Gastroesophageal sphincter (tissue), 4 donors: ENCODE results near the gene PHLDB2. TPM values are rescaled to one million over a fixed set of nuclear protein-coding genes. Genes with fewer than 3 reads are reported as not detected.

Experiments used
- ATAC-seq: fragments of 150-250 bp; one replicate; pipeline ENCODE4 v1.9.1; 2016; ENCODE audit warnings: mild to moderate bottlenecking, moderate library complexity
- H3K27ac ChIP-seq, 4 donors: fragments of 200-600 bp; sonication (generic) in 3 of 4; 1 replicate in 3 of 4; 2 replicates in 1 of 4; pipeline ENCODE4 v1.5.1; 2016 to 2019
- H3K27me3 ChIP-seq: fragments of 200-600 bp; sonication (generic); one replicate; pipeline ENCODE4 v1.5.1; 2019
- H3K36me3 ChIP-seq, 2 donors: fragments of 200-600 bp; sonication (generic); one replicate each; pipeline ENCODE4 v1.5.1; 2019; ENCODE audit warnings: control low read depth in 1 of 2
- H3K4me1 ChIP-seq, 3 donors: fragments of 200-600 bp; sonication (generic); 1 replicate in 2 of 3; 2 replicates in 1 of 3; pipeline ENCODE4 v1.5.1; 2016 to 2019; ENCODE audit warnings: control low read depth in 2 of 3
- H3K4me3 ChIP-seq, 2 donors: fragments of 200-600 bp; sonication (generic); one replicate each; pipeline ENCODE4 v1.5.1; 2019; ENCODE audit warnings: mild to moderate bottlenecking in 1 of 2, moderate library complexity in 1 of 2
- H3K9me3 ChIP-seq, 3 donors: fragments of 200-600 bp; sonication (generic); one replicate each; pipeline ENCODE4 v1.5.1; 2017 to 2019; ENCODE audit warnings: control low read depth in 2 of 3
- EP300 ChIP-seq: sonication (generic); formaldehyde crosslinking; IDR thresholded peaks from one replicate; pipeline ENCODE4 v1.6.1; 2017; ENCODE audit warnings: antibody characterized with exemption, mild to moderate bottlenecking
- POLR2A ChIP-seq, 2 donors: fragments of 450-650 bp; IDR thresholded peaks; one replicate each; pipeline ENCODE4 v1.6.1; 2017; ENCODE audit warnings: antibody characterized with exemption in 2 of 2, mild to moderate bottlenecking in 2 of 2, moderate library complexity in 1 of 2
- POLR2AphosphoS5 ChIP-seq: sonication (generic); formaldehyde crosslinking; IDR thresholded peaks from one replicate; pipeline ENCODE4 v1.6.1; 2017; ENCODE audit warnings: antibody characterized with exemption
- WGBS, 2 donors: methylation state at CpG; one replicate each; pipeline ENCODE4 v1.1.5; 2018; ENCODE audit warnings: low coverage in 1 of 2; 5-methylcytosine and 5-hydroxymethylcytosine counted together
- total RNA-seq, 4 donors: library from RNA; depleted of rRNA; stranded (reverse); fragments of >200 nt; gene quantifications; one replicate each; pipeline ENCODE4 v1.1.0, GENCODE V29; 2016
- TF ChIP-seq, protein P1 (sequence below), 4 experiments: fragments of 200-600 bp in 2 of 4; fragments of 450-650 bp in 2 of 4; sonication (generic) in 1 of 4; IDR thresholded peaks; one replicate each; pipeline ENCODE4 v1.5.1; 2017 to 2019; ENCODE audit warnings: antibody characterized with exemption in 4 of 4, mild to moderate bottlenecking in 2 of 4, moderate library complexity in 2 of 4

PHLDB2 gene
- total RNA-seq, 4 donors from 2014 or later, result 52.1 to 115 (median 77.4) TPM

DNA sequence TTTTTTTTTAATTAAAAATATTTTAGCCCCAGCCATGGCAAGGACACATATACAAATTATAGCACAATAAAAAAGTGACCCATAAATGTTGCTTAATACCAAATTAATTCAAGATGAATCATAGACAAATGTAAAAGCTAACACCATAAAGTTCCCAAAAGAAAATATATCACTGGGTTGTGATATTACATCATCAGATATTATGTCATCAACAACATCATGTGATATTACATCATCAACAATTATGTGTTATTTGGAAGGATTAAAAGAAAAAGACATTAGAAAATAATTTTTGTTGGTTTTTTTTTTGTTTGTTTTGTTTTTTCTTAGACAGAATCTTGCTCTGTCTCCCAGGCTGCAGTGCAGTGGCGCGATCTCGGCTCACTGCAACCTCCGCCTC lies 85.3 kb downstream of the PHLDB2 start:
- TF ChIP-seq POLR2AphosphoS5, result no peak
- TF ChIP-seq, protein P1, sequence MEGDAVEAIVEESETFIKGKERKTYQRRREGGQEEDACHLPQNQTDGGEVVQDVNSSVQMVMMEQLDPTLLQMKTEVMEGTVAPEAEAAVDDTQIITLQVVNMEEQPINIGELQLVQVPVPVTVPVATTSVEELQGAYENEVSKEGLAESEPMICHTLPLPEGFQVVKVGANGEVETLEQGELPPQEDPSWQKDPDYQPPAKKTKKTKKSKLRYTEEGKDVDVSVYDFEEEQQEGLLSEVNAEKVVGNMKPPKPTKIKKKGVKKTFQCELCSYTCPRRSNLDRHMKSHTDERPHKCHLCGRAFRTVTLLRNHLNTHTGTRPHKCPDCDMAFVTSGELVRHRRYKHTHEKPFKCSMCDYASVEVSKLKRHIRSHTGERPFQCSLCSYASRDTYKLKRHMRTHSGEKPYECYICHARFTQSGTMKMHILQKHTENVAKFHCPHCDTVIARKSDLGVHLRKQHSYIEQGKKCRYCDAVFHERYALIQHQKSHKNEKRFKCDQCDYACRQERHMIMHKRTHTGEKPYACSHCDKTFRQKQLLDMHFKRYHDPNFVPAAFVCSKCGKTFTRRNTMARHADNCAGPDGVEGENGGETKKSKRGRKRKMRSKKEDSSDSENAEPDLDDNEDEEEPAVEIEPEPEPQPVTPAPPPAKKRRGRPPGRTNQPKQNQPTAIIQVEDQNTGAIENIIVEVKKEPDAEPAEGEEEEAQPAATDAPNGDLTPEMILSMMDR (IDR thresholded peaks at IDR 0.05), result no peak
- TF ChIP-seq POLR2A (IDR thresholded peaks at IDR 0.05), result no peak
- no peak for TF ChIP-seq EP300
- no peak overlapping the region for H3K4me3 ChIP-seq
- no peak overlapping the region for H3K27ac ChIP-seq
- ATAC-seq, result no peak
- 100% methylated on average over 4 of the region's 4 CpGs for WGBS, 2 donors
- H3K36me3 ChIP-seq, result peaks cover 0 to 76% of the 10 kb centered on the region in 2 donors
- no peaks in the 10 kb centered on the region for H3K9me3 ChIP-seq
- H3K4me1 ChIP-seq, result peaks cover 0 to 13% (median 0%) of the 10 kb centered on the region in 3 donors
- H3K27me3 ChIP-seq, result no peaks in the 10 kb centered on the region

DNA sequence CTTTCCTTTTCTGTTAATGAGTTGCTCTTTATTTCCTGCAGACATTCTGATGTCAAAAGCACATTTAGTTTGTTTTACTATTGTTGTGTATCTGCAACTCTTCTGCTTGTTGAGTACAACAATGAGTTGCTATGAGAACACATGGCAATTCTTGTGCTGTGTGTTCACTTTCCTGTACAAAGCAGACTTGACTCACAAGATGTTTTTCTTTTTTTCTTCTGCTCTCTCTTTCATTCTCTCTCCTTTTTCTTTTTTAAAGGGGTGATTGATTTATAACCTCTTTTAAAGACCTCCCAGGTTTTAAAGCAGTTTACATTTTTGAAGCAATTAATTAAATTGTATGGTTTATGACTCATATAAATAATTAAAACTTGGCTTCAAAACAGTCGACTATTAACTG lies 88.2 kb downstream of the PHLDB2 start:
- H3K4me3 ChIP-seq, result no peak overlapping the region
- H3K27me3 ChIP-seq, result no peaks in the 10 kb centered on the region
- WGBS, 2 donors, result 14 to 33% methylated on average over 1 of the region's 1 CpG
- peaks cover 0 to 13% (median 0%) of the 10 kb centered on the region in 3 donors for H3K4me1 ChIP-seq
- H3K27ac ChIP-seq, result no peak overlapping the region
- peaks cover 0 to 64% of the 10 kb centered on the region in 2 donors for H3K36me3 ChIP-seq
- H3K9me3 ChIP-seq, result no peaks in the 10 kb centered on the region
- ATAC-seq, result no peak
- TF ChIP-seq POLR2AphosphoS5 (no peak), EP300 (no peak), POLR2A (IDR thresholded peaks at IDR 0.05) (no peak)
- TF ChIP-seq, protein P1 (IDR thresholded peaks at IDR 0.05), result no peak

DNA sequence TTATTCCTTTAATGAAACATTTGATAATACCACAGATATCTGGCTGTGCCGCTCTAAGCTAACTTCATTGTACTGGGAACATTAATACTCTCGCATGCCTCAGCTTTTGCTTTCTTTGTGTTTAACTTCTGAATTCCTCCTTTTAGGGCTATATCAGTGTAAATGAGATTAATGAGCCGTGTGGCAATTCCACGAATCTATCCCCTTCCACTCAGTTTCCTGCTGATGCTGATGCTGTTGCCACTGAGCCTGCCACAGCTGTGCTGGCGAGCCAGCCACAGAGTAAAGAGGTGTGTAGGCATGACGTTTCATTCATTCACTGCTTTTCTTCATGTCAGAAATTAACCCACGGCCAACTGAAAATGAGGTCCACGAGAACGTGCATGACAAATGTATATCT lies 89.7 kb downstream of the PHLDB2 start:
- TF ChIP-seq POLR2AphosphoS5 (no peak), POLR2A (IDR thresholded peaks at IDR 0.05) (no peak), EP300 (no peak)
- TF ChIP-seq, protein P1 (IDR thresholded peaks at IDR 0.05), result no peak
- no peak for ATAC-seq
- no peaks in the 10 kb centered on the region for H3K27me3 ChIP-seq
- H3K36me3 ChIP-seq, result peaks cover 0 to 64% of the 10 kb centered on the region in 2 donors
- peaks cover 0 to 13% (median 0%) of the 10 kb centered on the region in 3 donors for H3K4me1 ChIP-seq
- H3K4me3 ChIP-seq, result no peak overlapping the region
- 88 to 89% methylated on average over 5 to 9 of the region's 9 CpGs for whole genome bisulfite sequencing, 2 donors
- H3K27ac ChIP-seq, result no peak overlapping the region
- H3K9me3 ChIP-seq, result no peaks in the 10 kb centered on the region

DNA sequence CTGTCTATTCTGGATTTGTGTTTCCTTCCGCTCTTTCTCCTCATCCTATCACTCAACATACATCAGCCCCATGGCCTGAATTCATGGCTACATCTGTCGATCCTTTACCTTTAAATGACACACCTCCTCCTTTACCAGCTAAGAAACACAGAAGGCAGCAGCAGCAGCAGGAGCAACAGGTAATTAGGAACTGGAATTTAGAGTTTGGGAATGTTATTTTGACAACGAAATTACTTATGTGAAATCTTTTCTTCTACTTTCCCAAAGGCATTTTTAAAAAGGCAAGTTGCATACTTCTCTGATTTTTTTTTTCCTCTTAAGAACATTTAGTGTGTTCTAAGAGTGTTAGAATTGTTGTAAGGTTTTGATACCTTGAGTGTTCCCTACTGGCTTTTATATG lies 90.6 kb downstream of the PHLDB2 start:
- TF ChIP-seq, protein P1 (IDR thresholded peaks at IDR 0.05), result no peak
- TF ChIP-seq POLR2A (IDR thresholded peaks at IDR 0.05) (no peak), EP300 (no peak), POLR2AphosphoS5 (no peak)
- no peaks in the 10 kb centered on the region for H3K27me3 ChIP-seq
- H3K4me3 ChIP-seq, result no peak overlapping the region
- no peaks in the 10 kb centered on the region for H3K9me3 ChIP-seq
- H3K4me1 ChIP-seq, result peaks cover 0 to 13% (median 0%) of the 10 kb centered on the region in 3 donors
- no peak overlapping the region for H3K27ac ChIP-seq
- 76 to 92% methylated on average over 3 of the region's 3 CpGs for WGBS, 2 donors
- H3K36me3 ChIP-seq, result peaks cover 0 to 61% of the 10 kb centered on the region in 2 donors
- ATAC-seq, result no peak

DNA sequence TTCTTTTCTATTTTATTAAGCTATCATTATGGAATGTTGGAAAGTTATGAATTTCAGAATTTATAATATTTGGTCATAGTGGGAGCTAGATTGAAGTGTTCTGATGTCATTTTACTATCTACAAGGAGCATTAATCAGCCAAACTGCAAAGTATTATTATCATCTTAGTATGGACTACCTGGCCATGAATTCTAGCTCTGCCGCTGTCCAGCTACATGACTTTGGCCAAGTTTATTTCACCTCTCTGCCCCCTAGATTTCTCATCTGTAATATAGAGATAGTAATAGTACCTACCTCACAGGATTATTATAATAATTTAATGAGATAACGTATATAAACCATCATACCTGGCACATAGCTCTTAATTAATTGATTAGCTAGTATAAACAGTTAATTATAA lies 92.0 kb downstream of the PHLDB2 start:
- Histone ChIP-seq H3K36me3 (peaks cover 0 to 54% of the 10 kb centered on the region in 2 donors), H3K9me3 (no peaks in the 10 kb centered on the region), H3K27me3 (no peaks in the 10 kb centered on the region), H3K27ac (no peak overlapping the region), H3K4me3 (no peak overlapping the region), H3K4me1 (peaks cover 0 to 13% (median 0%) of the 10 kb centered on the region in 3 donors)
- ATAC-seq, result no peak
- no peak for TF ChIP-seq POLR2AphosphoS5
- TF ChIP-seq POLR2A (IDR thresholded peaks at IDR 0.05), result no peak
- no peak for TF ChIP-seq EP300
- TF ChIP-seq, protein P1 (IDR thresholded peaks at IDR 0.05), result no peak
- 86 to 98% methylated on average over 2 of the region's 2 CpGs for WGBS, 2 donors
